Heart left ventricle (tissue), 13 donors: Measurements from ENCODE around the gene SLC22A31.
A peak's percentile ranks its signal among the peaks of the same experiment; 100 is the strongest.

Experiments
- POLR2A ChIP-seq, 2 donors: fragments of 450-650 bp; IDR thresholded peaks; one replicate each; pipeline ENCODE4 v1.6.1; 2017; ENCODE audit warnings: antibody characterized with exemption in 2 of 2, mild to moderate bottlenecking in 2 of 2, moderate library complexity in 2 of 2
- TF ChIP-seq, protein P1 (sequence below), 12 donors: fragments of 200-600 bp; sonication (generic) in 4 of 12; IDR thresholded peaks; one replicate each; pipeline versions ENCODE4 v1.5.0 to v1.8.0; 2018 to 2022; ENCODE audit warnings: antibody characterized with exemption in 12 of 12, mild to moderate bottlenecking in 5 of 12
- donor health status: ischemic (EF 13 %, LVEDD 7.1; RV severe dilation, severe dysfunction).
- donor health status: DM: no; HTN: yes; CAD: no.
- donor health status: DM: no; HTN: no; CAD: no.
- donor health status: ischemic (EF 25% LVEDD 6.9; RV normal size, moderate dysfunction).
- donor health status: ischemic (EF 25% LVEDD 5.7; RV mildly dilated, moderate dysfunction).
- donor health status: ischemic (EF 35%, LVEDD 5.7; RV mildly dilated, moderate dysfunction).
- donor health status: nonischemic (EF 11% LVEDD 7.7; RV severe dilation, severe dysfunction).
- donor health status: DM: yes; HTN: yes; CAD: no.
- donor health status: PGD.
- donor health status: ischemic (EF 29% LVEDD 5.4; RV normal size, mild dysfunction).
- donor health status: nonischemic (EF 23%, LVEDD 6.1; RV moderate dilation, normal function).

DNA sequence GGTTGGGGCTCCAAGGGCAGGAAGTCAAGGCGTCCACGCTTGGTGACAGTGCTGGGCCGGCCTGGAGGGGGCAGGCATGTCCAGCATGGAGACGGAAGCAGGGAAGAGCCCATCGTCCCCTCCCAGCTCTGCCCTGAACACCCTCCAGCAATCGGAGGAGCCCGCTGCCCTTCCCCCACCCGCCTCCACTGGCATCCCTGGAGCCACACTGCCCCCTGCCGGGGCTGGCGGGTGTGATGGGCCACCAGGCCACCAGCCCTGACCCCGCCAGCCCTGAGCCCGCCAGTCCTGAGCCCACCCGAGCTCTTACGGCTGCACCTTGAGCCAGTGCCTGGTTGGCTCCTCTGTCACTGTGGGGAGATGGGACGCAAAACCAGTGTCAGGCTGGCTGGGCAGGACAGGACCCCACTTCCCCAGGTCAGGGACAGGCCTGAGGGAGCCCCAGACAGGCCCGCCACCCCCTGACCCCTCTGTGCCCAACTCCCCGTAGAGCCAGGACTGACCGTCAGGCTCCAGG lies 32.9 kb downstream of the SLC22A31 start:
- TF ChIP-seq, protein P1, sequence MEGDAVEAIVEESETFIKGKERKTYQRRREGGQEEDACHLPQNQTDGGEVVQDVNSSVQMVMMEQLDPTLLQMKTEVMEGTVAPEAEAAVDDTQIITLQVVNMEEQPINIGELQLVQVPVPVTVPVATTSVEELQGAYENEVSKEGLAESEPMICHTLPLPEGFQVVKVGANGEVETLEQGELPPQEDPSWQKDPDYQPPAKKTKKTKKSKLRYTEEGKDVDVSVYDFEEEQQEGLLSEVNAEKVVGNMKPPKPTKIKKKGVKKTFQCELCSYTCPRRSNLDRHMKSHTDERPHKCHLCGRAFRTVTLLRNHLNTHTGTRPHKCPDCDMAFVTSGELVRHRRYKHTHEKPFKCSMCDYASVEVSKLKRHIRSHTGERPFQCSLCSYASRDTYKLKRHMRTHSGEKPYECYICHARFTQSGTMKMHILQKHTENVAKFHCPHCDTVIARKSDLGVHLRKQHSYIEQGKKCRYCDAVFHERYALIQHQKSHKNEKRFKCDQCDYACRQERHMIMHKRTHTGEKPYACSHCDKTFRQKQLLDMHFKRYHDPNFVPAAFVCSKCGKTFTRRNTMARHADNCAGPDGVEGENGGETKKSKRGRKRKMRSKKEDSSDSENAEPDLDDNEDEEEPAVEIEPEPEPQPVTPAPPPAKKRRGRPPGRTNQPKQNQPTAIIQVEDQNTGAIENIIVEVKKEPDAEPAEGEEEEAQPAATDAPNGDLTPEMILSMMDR (IDR thresholded peaks at IDR 0.05) = peak; percentile 67 to 86 (median 76)
- no peak for TF ChIP-seq POLR2A (IDR thresholded peaks at IDR 0.05)
